Caco-2 (cell line): ENCODE measurements around the gene RASSF7. TPM values are rescaled to one million over a fixed set of nuclear protein-coding genes. Genes with fewer than 3 reads are reported as not detected.
A peak's percentile ranks its signal among the peaks of the same experiment; 100 is the strongest.

Experiments used
- BruUV-seq: library from RNA; stranded (reverse); fragments of 400-500 nt; replicated peaks from 2 replicates; lab custom pipeline; 2021; lab: Mats Ljungman, UMichigan
- CTCF ChIA-PET: fragments of 300-600 bp; sonication (Branson Sonifier 250); formaldehyde crosslinking; loops from one replicate; lab custom pipeline; 2022; ENCODE audit warnings: antibody characterized with exemption; lab: Charles Lee
- POLR2A ChIA-PET: fragments of 300-600 bp; sonication (Branson Sonifier 250); formaldehyde crosslinking; loops from one replicate; lab custom pipeline; 2022; ENCODE audit warnings: antibody characterized with exemption; lab: Charles Lee
- DNase-seq, 2 experiments: peaks; one replicate each; pipeline versions ENCODE4 v3.0.0 to v3.0.0-alpha.2; 2020 to 2022
- H3K27me3 ChIP-seq: replicated peaks from 2 replicates; pipeline ENCODE4 v1.6.0; 2011; ENCODE audit warnings: low read length; ENCODE audit not compliant: control insufficient read depth, insufficient read depth
- H3K36me3 ChIP-seq: 2 replicates; pipeline ENCODE4 v1.5.1; 2011; ENCODE audit warnings: low read length; ENCODE audit not compliant: control insufficient read depth, insufficient read depth
- H3K4me1 ChIP-seq: fragments of 250-450 bp; sonication (Bioruptor Pico); 2 replicates; pipeline ENCODE4 v1.5.1; 2020; ENCODE audit warnings: mild to moderate bottlenecking
- H3K4me3 ChIP-seq: 2 replicates; pipeline ENCODE4 v1.5.1; 2011; ENCODE audit warnings: low read depth, mild to moderate bottlenecking, control low read depth, low read length
- H3K9me3 ChIP-seq: fragments of 250-450 bp; sonication (Bioruptor Pico); 2 replicates; pipeline ENCODE4 v1.5.1; 2020; ENCODE audit warnings: mild to moderate bottlenecking, moderate library complexity
- H3K27ac Mint-ChIP-seq: one replicate; pipeline ENCODE4 v1.8.0; 2022; ENCODE audit warnings: mixed read lengths; ENCODE audit not compliant: unreplicated experiment
- H3K27me3 Mint-ChIP-seq: one replicate; pipeline ENCODE4 v1.8.0; 2022; ENCODE audit warnings: mixed read lengths; ENCODE audit not compliant: insufficient read depth, unreplicated experiment
- H3K36me3 Mint-ChIP-seq: one replicate; pipeline ENCODE4 v1.8.0; 2022; ENCODE audit warnings: mild to moderate bottlenecking, mixed read lengths; ENCODE audit not compliant: insufficient read depth, unreplicated experiment
- H3K4me1 Mint-ChIP-seq: one replicate; pipeline ENCODE4 v1.8.0; 2022; ENCODE audit warnings: low read depth, mixed read lengths; ENCODE audit not compliant: unreplicated experiment
- H3K4me3 Mint-ChIP-seq: one replicate; pipeline ENCODE4 v1.8.0; 2022; ENCODE audit warnings: mild to moderate bottlenecking, moderate library complexity, mixed read lengths; ENCODE audit not compliant: unreplicated experiment
- H3K9me3 Mint-ChIP-seq: one replicate; pipeline ENCODE4 v1.8.0; 2022; ENCODE audit warnings: mixed read lengths; ENCODE audit not compliant: unreplicated experiment
- CTCF ChIP-seq, 2 experiments: fragments of 200-600 bp in 1 of 2; IDR thresholded peaks; 1 replicate in 1 of 2; 2 replicates in 1 of 2; pipeline versions ENCODE4 v1.5.1 to v1.8.0; 2011 to 2022; ENCODE audit warnings: antibody characterized with exemption in 1 of 2, control low read depth in 1 of 2, inconsistent platforms in 1 of 2, low read depth in 1 of 2, low read length in 1 of 2, mild to moderate bottlenecking in 1 of 2, moderate library complexity in 1 of 2; ENCODE audit not compliant: insufficient read depth in 1 of 2, severe bottlenecking in 1 of 2, unreplicated experiment in 1 of 2
- intact Hi-C: fragments of 100-400 bp; cut with micrococcal nuclease; formaldehyde crosslinking; loops from one replicate; pipeline ENCODE4 v1.10.0; 2022; ENCODE audit not compliant: unreplicated experiment
- total RNA-seq: library from RNA; stranded (reverse); gene quantifications from 2 replicates; pipeline ENCODE4 v1.2.3, GENCODE V29; 2022

Gene RASSF7
- total RNA-seq, 1 experiment from 2014 or later: 65.5 TPM

GRCh38 chr11:567011-567628 lies 6.3 kb downstream of the RASSF7 start:
- BruUV-seq: no TSS peak
- H3K4me3 Mint-ChIP-seq: peak overlapping the region; percentile 74
- no peaks in the 10 kb centered on the region for H3K27me3 Mint-ChIP-seq
- POLR2A ChIA-PET: interaction anchor here (0.7 kb wide), 1 partner anchor 125 kb away, joined by 3 read pairs; no protein-coding TSS in a partner anchor
- peaks cover 48% of the 10 kb centered on the region for H3K36me3 Mint-ChIP-seq
- peaks cover 6% of the 10 kb centered on the region for H3K4me1 Mint-ChIP-seq
- H3K27me3 ChIP-seq: no peaks in the 10 kb centered on the region
- H3K36me3 ChIP-seq: peaks cover 7% of the 10 kb centered on the region
- peak overlapping the region; percentile 45 for H3K27ac Mint-ChIP-seq
- no peak for TF ChIP-seq CTCF (IDR thresholded peaks at IDR 0.05; ENCODE audit: insufficient read depth in 1 of 2, low read depth in 1 of 2, low read length in 1 of 2, severe bottlenecking in 1 of 2, unreplicated experiment in 1 of 2)
- H3K4me1 ChIP-seq: peaks cover 60% of the 10 kb centered on the region
- H3K9me3 ChIP-seq: no peaks in the 10 kb centered on the region
- H3K9me3 Mint-ChIP-seq: no peaks in the 10 kb centered on the region
- intact Hi-C loops: loop anchor here (5.0 to 10.0 kb wide), 2 partner anchors 50 to 128 kb away; partner anchors contain the start of genes DEAF1, IRF7 and TMEM80
- no peak for DNase-seq
- H3K4me3 ChIP-seq: peak overlapping the region; percentile 99
- CTCF ChIA-PET: no interaction called here

GRCh38 chr11:567629-568292 lies 7.0 kb downstream of the RASSF7 start:
- TSS peak; percentile 46 for BruUV-seq
- Mint-ChIP-seq H3K27ac (peak overlapping the region; percentile 45), H3K36me3 (peaks cover 45% of the 10 kb centered on the region), H3K4me1 (peaks cover 6% of the 10 kb centered on the region), H3K27me3 (no peaks in the 10 kb centered on the region), H3K4me3 (peak overlapping the region; percentile 74), H3K9me3 (no peaks in the 10 kb centered on the region)
- Histone ChIP-seq H3K36me3 (peaks cover 6% of the 10 kb centered on the region; the same call in 1 of the 2 replicates), H3K4me3 (peak overlapping the region; percentile 99), H3K27me3 (no peaks in the 10 kb centered on the region), H3K9me3 (no peaks in the 10 kb centered on the region), H3K4me1 (peaks cover 56% of the 10 kb centered on the region)
- intact Hi-C loops: loop anchor here (1.0 to 10.0 kb wide), 3 partner anchors 7 to 127 kb away; partner anchors contain the start of genes DEAF1, IRF7, LMNTD2 and RASSF7
- no peak for DNase-seq
- ChIA-PET CTCF (interaction anchor here (0.6 kb wide), 1 partner anchor 270 kb away, joined by 5 read pairs; no protein-coding TSS in a partner anchor), POLR2A (interaction anchor here (0.7 to 1.2 kb wide), 3 partner anchors 10 to 251 kb away, joined by 3 read pairs; partner anchors contain the start of gene PNPLA2)
- TF ChIP-seq CTCF (IDR thresholded peaks at IDR 0.05; ENCODE audit: insufficient read depth in 1 of 2, low read depth in 1 of 2, low read length in 1 of 2, severe bottlenecking in 1 of 2, unreplicated experiment in 1 of 2): no peak
